Activated CD4-positive, CD25-positive, alpha-beta regulatory T cell (primary cell): ENCODE results near the gene BST1.

Experiments used
- DNase-seq, 4 experiments: peaks; one replicate each; lab custom pipeline; 2025; lab: John Stamatoyannopoulos, UW

The BST1 gene

GRCh38 chr4:15702941-15703403 lies at the start of gene BST1:
Gene BST1 (plus strand): TSS chr4:15703065. CDS start chr4:15703145, 80 bp downstream.
- DNase-seq = peak; percentile 2 to 25 (median 7)

GRCh38 chr4:15653420-15653819 lies 49.4 kb upstream of the BST1 start:
- no peak for DNase-seq

- no peak for DNase-seq
These were observed 48.8 kb upstream of the BST1 start for GRCh38 chr4:15653864-15654592.

GRCh38 chr4:15654593-15655222 lies 48.2 kb upstream of the BST1 start:
- peak; percentile 1 to 48 (median 14) for DNase-seq

- peak; percentile 65 to 79 (median 69) for DNase-seq
These were observed 47.4 kb upstream of the BST1 start, which contains the start of gene FBXL5 for GRCh38 chr4:15655223-15656037. Gene FBXL5 (minus strand): TSS chr4:15655357. CDS start chr4:15655287, 70 bp downstream.

- DNase-seq = no peak
These were observed 46.8 kb upstream of the BST1 start for GRCh38 chr4:15656038-15656470.

GRCh38 chr4:15657366-15657765 lies 45.5 kb upstream of the BST1 start:
- no peak for DNase-seq

- DNase-seq = no peak
These were observed 44.6 kb upstream of the BST1 start for GRCh38 chr4:15658136-15658770.

GRCh38 chr4:15658781-15659180 lies 44.1 kb upstream of the BST1 start:
- no peak for DNase-seq

GRCh38 chr4:15659768-15660570 lies 42.9 kb upstream of the BST1 start:
- DNase-seq = no peak

GRCh38 chr4:15665753-15666365 lies 37.0 kb upstream of the BST1 start:
- DNase-seq = no peak

- DNase-seq = no peak
These were observed 35.9 kb upstream of the BST1 start for GRCh38 chr4:15667006-15667405.

GRCh38 chr4:15668566-15669435 lies 34.1 kb upstream of the BST1 start:
- no peak for DNase-seq

GRCh38 chr4:15670576-15670975 lies 32.3 kb upstream of the BST1 start:
- DNase-seq = no peak

GRCh38 chr4:15672101-15672500 lies 30.8 kb upstream of the BST1 start:
- no peak for DNase-seq

- no peak for DNase-seq
These were observed 29.5 kb upstream of the BST1 start for GRCh38 chr4:15673337-15673736.

GRCh38 chr4:15674046-15674445 lies 28.8 kb upstream of the BST1 start:
- DNase-seq = no peak

GRCh38 chr4:15674926-15675325 lies 27.9 kb upstream of the BST1 start:
- DNase-seq = no peak

GRCh38 chr4:15675356-15675755 lies 27.5 kb upstream of the BST1 start:
- DNase-seq = no peak

GRCh38 chr4:15676039-15676438 lies 26.8 kb upstream of the BST1 start:
- no peak for DNase-seq
